Measurements from ENCODE around the gene COMMD8.
"Not testable (repeated sequence)": the region's sequence is repeated elsewhere in the genome, so short reads cannot be mapped to it uniquely, and the experiment has no call there.

Gene COMMD8

GRCh38 chr4:47499700-47500099 lies 36.2 kb upstream of the COMMD8 start:
- H3K27me3 ChIP-seq (ENCODE audit: insufficient read depth, low read depth, severe bottlenecking): no peaks in the 10 kb centered on the region
- H3K9me3 ChIP-seq (ENCODE audit: severe bottlenecking): no peaks in the 10 kb centered on the region
- no peak overlapping the region for H3K27ac ChIP-seq
- no peaks in the 10 kb centered on the region for H3K36me3 ChIP-seq
- TF ChIP-seq CTCF (IDR thresholded peaks at IDR 0.05; ENCODE audit: low read depth, low read length): no peak
- H3K4me3 ChIP-seq (ENCODE audit: low read depth, low read length): no peak overlapping the region
- no peak for DNase-seq

GRCh38 chr4:47498899-47499298 lies 35.4 kb upstream of the COMMD8 start:
- no peak for TF ChIP-seq CTCF (IDR thresholded peaks at IDR 0.05; ENCODE audit: low read depth, low read length)
- Histone ChIP-seq H3K4me3 (ENCODE audit: low read depth, low read length) (no peak overlapping the region), H3K27me3 (ENCODE audit: insufficient read depth, low read depth, severe bottlenecking) (no peaks in the 10 kb centered on the region), H3K9me3 (ENCODE audit: severe bottlenecking) (no peaks in the 10 kb centered on the region), H3K27ac (no peak overlapping the region), H3K36me3 (no peaks in the 10 kb centered on the region)
- DNase-seq: no peak

GRCh38 chr4:47494124-47494430 lies 30.6 kb upstream of the COMMD8 start:
- Histone ChIP-seq H3K36me3 (no peaks in the 10 kb centered on the region), H3K27ac (no peak overlapping the region), H3K4me3 (ENCODE audit: low read depth, low read length) (no peak overlapping the region), H3K27me3 (ENCODE audit: insufficient read depth, low read depth, severe bottlenecking) (no peaks in the 10 kb centered on the region), H3K9me3 (ENCODE audit: severe bottlenecking) (no peaks in the 10 kb centered on the region)
- no peak for DNase-seq
- no peak for TF ChIP-seq CTCF (IDR thresholded peaks at IDR 0.05; ENCODE audit: low read depth, low read length)

GRCh38 chr4:47493238-47494123 lies 30.0 kb upstream of the COMMD8 start:
- Histone ChIP-seq H3K9me3 (ENCODE audit: severe bottlenecking) (no peaks in the 10 kb centered on the region), H3K36me3 (no peaks in the 10 kb centered on the region), H3K27ac (no peak overlapping the region), H3K27me3 (ENCODE audit: insufficient read depth, low read depth, severe bottlenecking) (no peaks in the 10 kb centered on the region), H3K4me3 (ENCODE audit: low read depth, low read length) (no peak overlapping the region)
- no peak for TF ChIP-seq CTCF (IDR thresholded peaks at IDR 0.05; ENCODE audit: low read depth, low read length)
- no peak for DNase-seq

GRCh38 chr4:47490550-47490949 lies 27.0 kb upstream of the COMMD8 start:
- peak; percentile 17 for DNase-seq
- Histone ChIP-seq H3K27ac (no peak overlapping the region), H3K4me3 (ENCODE audit: low read depth, low read length) (no peak overlapping the region), H3K36me3 (no peaks in the 10 kb centered on the region), H3K27me3 (ENCODE audit: insufficient read depth, low read depth, severe bottlenecking) (no peaks in the 10 kb centered on the region), H3K9me3 (ENCODE audit: severe bottlenecking) (no peaks in the 10 kb centered on the region)
- TF ChIP-seq CTCF (IDR thresholded peaks at IDR 0.05; ENCODE audit: low read depth, low read length): peak; percentile 63

- H3K9me3 ChIP-seq (ENCODE audit: severe bottlenecking): no peaks in the 10 kb centered on the region
- DNase-seq: no peak
- no peak overlapping the region for H3K27ac ChIP-seq
- no peak for TF ChIP-seq CTCF (IDR thresholded peaks at IDR 0.05; ENCODE audit: low read depth, low read length)
- no peaks in the 10 kb centered on the region for H3K27me3 ChIP-seq (ENCODE audit: insufficient read depth, low read depth, severe bottlenecking)
- H3K4me3 ChIP-seq (ENCODE audit: low read depth, low read length): no peak overlapping the region
- no peaks in the 10 kb centered on the region for H3K36me3 ChIP-seq
Observed at GRCh38 chr4:47488706-47489105, 25.2 kb upstream of the COMMD8 start.

- H3K4me3 ChIP-seq (ENCODE audit: low read depth, low read length); H3K27ac ChIP-seq; H3K9me3 ChIP-seq (ENCODE audit: severe bottlenecking): not testable (repeated sequence)
Observed at GRCh38 chr4:47486727-47487126, 23.2 kb upstream of the COMMD8 start.

More at GRCh38 chr4:47486727-47487126, 23.2 kb upstream of the COMMD8 start:
- not testable (repeated sequence) for DNase-seq; H3K36me3 ChIP-seq; H3K27me3 ChIP-seq (ENCODE audit: insufficient read depth, low read depth, severe bottlenecking)
